GM23338 (cell line): ENCODE data around the gene UTP11. TPM values are rescaled to one million over a fixed set of nuclear protein-coding genes. Genes with fewer than 3 reads are reported as not detected.

Experiments
- ATAC-seq: fragments of 200-7000 bp; cut with Tn5 transposase; 3 replicates; pipeline ENCODE4 v1.9.1; 2020
- DNase-seq: peaks from one replicate; pipeline ENCODE4 v3.0.0-alpha.2; 2015; ENCODE audit warnings: low spot score
- H2AFZ ChIP-seq: fragments of 200-600 bp; sonication (generic); 2 replicates; pipeline ENCODE4 v1.8.0; 2016; ENCODE audit warnings: antibody characterized with exemption, mild to moderate bottlenecking, moderate library complexity
- H3F3A ChIP-seq: fragments of 200-600 bp; sonication (generic); replicated peaks from 2 replicates; pipeline ENCODE4 v1.8.0; 2017; ENCODE audit warnings: antibody characterized with exemption, mixed run types, low read depth
- H3K27ac ChIP-seq: fragments of 200-600 bp; sonication (generic); 2 replicates; pipeline ENCODE4 v1.6.1; 2016; ENCODE audit warnings: low read depth
- H3K27me3 ChIP-seq: fragments of 200-600 bp; sonication (generic); 2 replicates; pipeline ENCODE4 v1.8.0; 2016; ENCODE audit warnings: mild to moderate bottlenecking, mixed run types, moderate library complexity; ENCODE audit not compliant: insufficient read depth
- H3K36me3 ChIP-seq: fragments of 200-600 bp; sonication (generic); 2 replicates; pipeline ENCODE4 v1.8.0; 2016; ENCODE audit warnings: mild to moderate bottlenecking; ENCODE audit not compliant: insufficient read depth
- H3K4me1 ChIP-seq: fragments of 200-600 bp; sonication (generic); 2 replicates; pipeline ENCODE4 v1.8.0; 2016; ENCODE audit warnings: mild to moderate bottlenecking, moderate library complexity; ENCODE audit not compliant: insufficient read depth
- H3K4me2 ChIP-seq: fragments of 200-600 bp; sonication (generic); 2 replicates; pipeline ENCODE4 v1.7.1; 2017; ENCODE audit warnings: mixed run types
- H3K4me3 ChIP-seq: fragments of 200-600 bp; sonication (generic); 2 replicates; pipeline ENCODE4 v1.6.1; 2016; ENCODE audit warnings: mixed run types
- H3K79me2 ChIP-seq: fragments of 200-600 bp; sonication (generic); replicated peaks from 2 replicates; pipeline ENCODE4 v1.8.0; 2017; ENCODE audit warnings: mild to moderate bottlenecking; ENCODE audit not compliant: insufficient read depth
- H3K9me2 ChIP-seq: fragments of 200-600 bp; sonication (generic); 2 replicates; pipeline ENCODE4 v1.8.0; 2017; ENCODE audit not compliant: insufficient read depth
- H4K20me1 ChIP-seq: fragments of 200-600 bp; sonication (generic); replicated peaks from 2 replicates; pipeline ENCODE4 v1.8.0; 2017; ENCODE audit warnings: mild to moderate bottlenecking; ENCODE audit not compliant: insufficient read depth
- H3K27ac Mint-ChIP-seq: 2 replicates; pipeline ENCODE4 v1.8.0; 2020; ENCODE audit warnings: inconsistent platforms, mild to moderate bottlenecking, moderate library complexity, mixed read lengths
- H3K27me3 Mint-ChIP-seq: 3 replicates; pipeline ENCODE4 v1.8.0; 2022; ENCODE audit warnings: low read depth, mild to moderate bottlenecking, moderate library complexity, mixed read lengths, inconsistent platforms; ENCODE audit not compliant: insufficient read depth, poor library complexity
- H3K36me3 Mint-ChIP-seq: 3 replicates; pipeline ENCODE4 v1.8.0; 2021; ENCODE audit warnings: low read depth, mild to moderate bottlenecking, inconsistent platforms, moderate library complexity, mixed read lengths
- H3K4me1 Mint-ChIP-seq: 3 replicates; pipeline ENCODE4 v1.8.0; 2020; ENCODE audit warnings: mild to moderate bottlenecking, inconsistent platforms, mixed read lengths
- H3K4me3 Mint-ChIP-seq: 3 replicates; pipeline ENCODE4 v1.8.0; 2021; ENCODE audit warnings: moderate library complexity, mild to moderate bottlenecking, inconsistent platforms, mixed read lengths
- H3K9me3 Mint-ChIP-seq: 3 replicates; pipeline ENCODE4 v1.8.0; 2020; ENCODE audit warnings: moderate library complexity, mild to moderate bottlenecking, inconsistent platforms, mixed read lengths
- CREB1 ChIP-seq: fragments of 250-450 bp; sonication (Bioruptor Pico); IDR thresholded peaks from 2 replicates; pipeline ENCODE4 v1.5.0; 2020; ENCODE audit warnings: low read depth, mild to moderate bottlenecking, moderate library complexity
- EZH2 ChIP-seq: fragments of 200-600 bp; sonication (generic); IDR thresholded peaks from one replicate; pipeline ENCODE4 v1.8.0; 2017; ENCODE audit warnings: antibody characterized with exemption, mild to moderate bottlenecking, low read depth; ENCODE audit not compliant: unreplicated experiment
- EZH2phosphoT487 ChIP-seq: fragments of 200-600 bp; sonication (generic); IDR thresholded peaks from one replicate; pipeline ENCODE4 v1.8.1; 2018; ENCODE audit warnings: antibody characterized with exemption; ENCODE audit not compliant: unreplicated experiment
- JUNB ChIP-seq: IDR thresholded peaks from one replicate; pipeline ENCODE4 v1.6.1; 2016; ENCODE audit warnings: antibody characterized with exemption; ENCODE audit not compliant: unreplicated experiment
- POLR2AphosphoS5 ChIP-seq: IDR thresholded peaks from 2 replicates; pipeline ENCODE4 v1.6.1; 2016; ENCODE audit warnings: antibody characterized with exemption, low read depth
- ZNF114 ChIP-seq: fragments of 250-450 bp; sonication (Bioruptor Pico); IDR thresholded peaks from 2 replicates; pipeline ENCODE4 v1.5.0; 2020; ENCODE audit warnings: mild to moderate bottlenecking, moderate library complexity
- ZNF331 ChIP-seq: fragments of 250-450 bp; sonication (Bioruptor Pico); IDR thresholded peaks from 2 replicates; pipeline ENCODE4 v1.5.0; 2020; ENCODE audit warnings: low read depth, mild to moderate bottlenecking, moderate library complexity
- polyA plus RNA-seq: library from polyadenylated mRNA; unstranded; fragments of >200 nt; fragmentation: Nextera tagmentation; extraction: Ambion mirVana; gene quantifications from 2 replicates; pipeline ENCODE4 v1.2.1, GENCODE V29; 2016
- total RNA-seq: library from RNA; depleted of rRNA; stranded (reverse); fragments of >200 nt; shearing (Covaris generic); gene quantifications from 2 replicates; pipeline ENCODE4 v1.2.3, GENCODE V29; 2014
- TF ChIP-seq, protein P1 (sequence below): IDR thresholded peaks from one replicate; pipeline ENCODE4 v1.6.1; 2018; ENCODE audit warnings: antibody characterized with exemption; ENCODE audit not compliant: unreplicated experiment
- TF ChIP-seq, protein P2 (sequence below): fragments of 250-450 bp; sonication (Bioruptor Pico); IDR thresholded peaks from 2 replicates; pipeline ENCODE4 v1.5.0; 2020; ENCODE audit warnings: mild to moderate bottlenecking, moderate library complexity

Gene UTP11
- total and polyA plus RNA-seq, 2 experiments from 2014 or later, result 67.8 to 105 TPM

DNA sequence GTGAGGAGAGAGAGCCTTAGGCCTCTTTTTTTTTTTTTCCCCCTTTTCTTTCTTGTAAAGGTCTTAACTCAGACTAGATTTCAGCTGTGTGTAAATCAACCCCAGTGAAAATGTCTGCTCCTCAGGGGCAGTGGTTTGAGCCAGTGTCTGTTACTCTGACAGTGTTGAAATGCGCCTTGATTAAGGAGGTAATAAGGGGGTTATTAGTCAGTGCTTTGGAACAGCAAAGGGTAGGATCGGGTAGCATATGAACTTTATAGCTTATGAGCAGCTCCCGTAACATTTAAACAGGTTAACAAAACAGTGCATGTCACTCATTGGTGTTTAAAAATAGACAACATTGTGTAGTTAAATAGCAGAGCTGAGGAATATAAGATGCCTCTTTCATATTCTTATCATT, 10.3 kb downstream of the UTP11 start:
- H3K4me3 Mint-ChIP-seq, result no peak overlapping the region
- H3K27me3 ChIP-seq, result no peaks in the 10 kb centered on the region
- H3K9me3 Mint-ChIP-seq, result no peaks in the 10 kb centered on the region; the same call in 2 of the 3 replicates
- DNase-seq, result no peak
- H3K4me1 ChIP-seq, result peaks cover 3% of the 10 kb centered on the region
- H3F3A ChIP-seq, result peaks cover 31% of the 10 kb centered on the region; the same call in 1 of the 2 replicates
- H4K20me1 ChIP-seq, result peaks cover 12% of the 10 kb centered on the region; the same call in 1 of the 2 replicates
- no peak for TF ChIP-seq EZH2phosphoT487
- no peak for TF ChIP-seq ZNF331 (CRISPR knock-in tag)
- TF ChIP-seq, protein P1, sequence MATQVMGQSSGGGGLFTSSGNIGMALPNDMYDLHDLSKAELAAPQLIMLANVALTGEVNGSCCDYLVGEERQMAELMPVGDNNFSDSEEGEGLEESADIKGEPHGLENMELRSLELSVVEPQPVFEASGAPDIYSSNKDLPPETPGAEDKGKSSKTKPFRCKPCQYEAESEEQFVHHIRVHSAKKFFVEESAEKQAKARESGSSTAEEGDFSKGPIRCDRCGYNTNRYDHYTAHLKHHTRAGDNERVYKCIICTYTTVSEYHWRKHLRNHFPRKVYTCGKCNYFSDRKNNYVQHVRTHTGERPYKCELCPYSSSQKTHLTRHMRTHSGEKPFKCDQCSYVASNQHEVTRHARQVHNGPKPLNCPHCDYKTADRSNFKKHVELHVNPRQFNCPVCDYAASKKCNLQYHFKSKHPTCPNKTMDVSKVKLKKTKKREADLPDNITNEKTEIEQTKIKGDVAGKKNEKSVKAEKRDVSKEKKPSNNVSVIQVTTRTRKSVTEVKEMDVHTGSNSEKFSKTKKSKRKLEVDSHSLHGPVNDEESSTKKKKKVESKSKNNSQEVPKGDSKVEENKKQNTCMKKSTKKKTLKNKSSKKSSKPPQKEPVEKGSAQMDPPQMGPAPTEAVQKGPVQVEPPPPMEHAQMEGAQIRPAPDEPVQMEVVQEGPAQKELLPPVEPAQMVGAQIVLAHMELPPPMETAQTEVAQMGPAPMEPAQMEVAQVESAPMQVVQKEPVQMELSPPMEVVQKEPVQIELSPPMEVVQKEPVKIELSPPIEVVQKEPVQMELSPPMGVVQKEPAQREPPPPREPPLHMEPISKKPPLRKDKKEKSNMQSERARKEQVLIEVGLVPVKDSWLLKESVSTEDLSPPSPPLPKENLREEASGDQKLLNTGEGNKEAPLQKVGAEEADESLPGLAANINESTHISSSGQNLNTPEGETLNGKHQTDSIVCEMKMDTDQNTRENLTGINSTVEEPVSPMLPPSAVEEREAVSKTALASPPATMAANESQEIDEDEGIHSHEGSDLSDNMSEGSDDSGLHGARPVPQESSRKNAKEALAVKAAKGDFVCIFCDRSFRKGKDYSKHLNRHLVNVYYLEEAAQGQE, result no peak
- TF ChIP-seq JUNB, result no peak
- no peak for TF ChIP-seq ZNF114 (CRISPR knock-in tag)
- TF ChIP-seq EZH2, result no peak
- TF ChIP-seq, protein P2, sequence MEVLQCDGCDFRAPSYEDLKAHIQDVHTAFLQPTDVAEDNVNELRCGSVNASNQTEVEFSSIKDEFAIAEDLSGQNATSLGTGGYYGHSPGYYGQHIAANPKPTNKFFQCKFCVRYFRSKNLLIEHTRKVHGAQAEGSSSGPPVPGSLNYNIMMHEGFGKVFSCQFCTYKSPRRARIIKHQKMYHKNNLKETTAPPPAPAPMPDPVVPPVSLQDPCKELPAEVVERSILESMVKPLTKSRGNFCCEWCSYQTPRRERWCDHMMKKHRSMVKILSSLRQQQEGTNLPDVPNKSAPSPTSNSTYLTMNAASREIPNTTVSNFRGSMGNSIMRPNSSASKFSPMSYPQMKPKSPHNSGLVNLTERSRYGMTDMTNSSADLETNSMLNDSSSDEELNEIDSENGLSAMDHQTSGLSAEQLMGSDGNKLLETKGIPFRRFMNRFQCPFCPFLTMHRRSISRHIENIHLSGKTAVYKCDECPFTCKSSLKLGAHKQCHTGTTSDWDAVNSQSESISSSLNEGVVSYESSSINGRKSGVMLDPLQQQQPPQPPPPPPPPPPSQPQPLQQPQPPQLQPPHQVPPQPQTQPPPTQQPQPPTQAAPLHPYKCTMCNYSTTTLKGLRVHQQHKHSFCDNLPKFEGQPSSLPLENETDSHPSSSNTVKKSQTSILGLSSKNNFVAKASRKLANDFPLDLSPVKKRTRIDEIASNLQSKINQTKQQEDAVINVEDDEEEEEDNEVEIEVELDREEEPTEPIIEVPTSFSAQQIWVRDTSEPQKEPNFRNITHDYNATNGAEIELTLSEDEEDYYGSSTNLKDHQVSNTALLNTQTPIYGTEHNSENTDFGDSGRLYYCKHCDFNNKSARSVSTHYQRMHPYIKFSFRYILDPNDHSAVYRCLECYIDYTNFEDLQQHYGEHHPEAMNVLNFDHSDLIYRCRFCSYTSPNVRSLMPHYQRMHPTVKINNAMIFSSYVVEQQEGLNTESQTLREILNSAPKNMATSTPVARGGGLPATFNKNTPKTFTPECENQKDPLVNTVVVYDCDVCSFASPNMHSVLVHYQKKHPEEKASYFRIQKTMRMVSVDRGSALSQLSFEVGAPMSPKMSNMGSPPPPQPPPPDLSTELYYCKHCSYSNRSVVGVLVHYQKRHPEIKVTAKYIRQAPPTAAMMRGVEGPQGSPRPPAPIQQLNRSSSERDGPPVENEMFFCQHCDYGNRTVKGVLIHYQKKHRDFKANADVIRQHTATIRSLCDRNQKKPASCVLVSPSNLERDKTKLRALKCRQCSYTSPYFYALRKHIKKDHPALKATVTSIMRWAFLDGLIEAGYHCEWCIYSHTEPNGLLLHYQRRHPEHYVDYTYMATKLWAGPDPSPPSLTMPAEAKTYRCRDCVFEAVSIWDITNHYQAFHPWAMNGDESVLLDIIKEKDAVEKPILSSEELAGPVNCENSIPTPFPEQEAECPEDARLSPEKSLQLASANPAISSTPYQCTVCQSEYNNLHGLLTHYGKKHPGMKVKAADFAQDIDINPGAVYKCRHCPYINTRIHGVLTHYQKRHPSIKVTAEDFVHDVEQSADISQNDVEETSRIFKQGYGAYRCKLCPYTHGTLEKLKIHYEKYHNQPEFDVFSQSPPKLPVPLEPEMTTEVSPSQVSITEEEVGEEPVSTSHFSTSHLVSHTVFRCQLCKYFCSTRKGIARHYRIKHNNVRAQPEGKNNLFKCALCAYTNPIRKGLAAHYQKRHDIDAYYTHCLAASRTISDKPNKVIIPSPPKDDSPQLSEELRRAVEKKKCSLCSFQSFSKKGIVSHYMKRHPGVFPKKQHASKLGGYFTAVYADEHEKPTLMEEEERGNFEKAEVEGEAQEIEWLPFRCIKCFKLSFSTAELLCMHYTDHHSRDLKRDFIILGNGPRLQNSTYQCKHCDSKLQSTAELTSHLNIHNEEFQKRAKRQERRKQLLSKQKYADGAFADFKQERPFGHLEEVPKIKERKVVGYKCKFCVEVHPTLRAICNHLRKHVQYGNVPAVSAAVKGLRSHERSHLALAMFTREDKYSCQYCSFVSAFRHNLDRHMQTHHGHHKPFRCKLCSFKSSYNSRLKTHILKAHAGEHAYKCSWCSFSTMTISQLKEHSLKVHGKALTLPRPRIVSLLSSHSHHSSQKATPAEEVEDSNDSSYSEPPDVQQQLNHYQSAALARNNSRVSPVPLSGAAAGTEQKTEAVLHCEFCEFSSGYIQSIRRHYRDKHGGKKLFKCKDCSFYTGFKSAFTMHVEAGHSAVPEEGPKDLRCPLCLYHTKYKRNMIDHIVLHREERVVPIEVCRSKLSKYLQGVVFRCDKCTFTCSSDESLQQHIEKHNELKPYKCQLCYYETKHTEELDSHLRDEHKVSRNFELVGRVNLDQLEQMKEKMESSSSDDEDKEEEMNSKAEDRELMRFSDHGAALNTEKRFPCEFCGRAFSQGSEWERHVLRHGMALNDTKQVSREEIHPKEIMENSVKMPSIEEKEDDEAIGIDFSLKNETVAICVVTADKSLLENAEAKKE (CRISPR knock-in tag), result no peak
- TF ChIP-seq CREB1, result no peak
- no peak for TF ChIP-seq POLR2AphosphoS5
- no peak overlapping the region for H3K4me2 ChIP-seq
- H2AFZ ChIP-seq, result no peak overlapping the region
- peaks cover 4% of the 10 kb centered on the region for H3K27me3 Mint-ChIP-seq
- H3K27ac Mint-ChIP-seq, result no peak overlapping the region
- H3K4me3 ChIP-seq, result no peak overlapping the region
- no peaks in the 10 kb centered on the region for H3K9me2 ChIP-seq
- H3K27ac ChIP-seq, result 0 out of 2 replicates have a peak overlapping the region, but pooled peaks have one; percentile 19
- H3K4me1 Mint-ChIP-seq, result peaks cover 17% of the 10 kb centered on the region
- H3K36me3 Mint-ChIP-seq, result peaks cover 78% of the 10 kb centered on the region
- peaks cover 11% of the 10 kb centered on the region for H3K79me2 ChIP-seq
- no peak for ATAC-seq
- H3K36me3 ChIP-seq, result peaks cover 60% of the 10 kb centered on the region
